GM12878 (cell line): ENCODE measurements around the gene KDSR. TPM values are rescaled to one million over a fixed set of nuclear protein-coding genes. Genes with fewer than 3 reads are reported as not detected.
A peak's percentile ranks its signal among the peaks of the same experiment; 100 is the strongest.

Experiments used
- ATAC-seq: fragments of 200-7000 bp; cut with Tn5 transposase; 3 replicates; pipeline ENCODE4 v1.9.1; 2020; ENCODE audit warnings: mild to moderate bottlenecking, moderate library complexity
- BruUV-seq: library from RNA; stranded (reverse); fragments of 400-500 nt; replicated peaks from 2 replicates; lab custom pipeline; 2021; lab: Mats Ljungman, UMichigan
- CTCF ChIA-PET: fragments of 300-600 bp; sonication (Branson Sonifier 250); formaldehyde crosslinking; extraction: SDS; loops from one replicate; lab custom pipeline; 2021; ENCODE audit warnings: inconsistent platforms; lab: Yijun Ruan, JAX
- POLR2A ChIA-PET: fragments of 350-600 bp; formaldehyde crosslinking; extraction: SDS; loops from one replicate; lab custom pipeline; 2021; ENCODE audit warnings: inconsistent platforms; lab: Charles Lee
- RAD21 ChIA-PET: fragments of 300-600 bp; sonication (Branson Sonifier 250); formaldehyde crosslinking; loops from one replicate; lab custom pipeline; 2023; ENCODE audit warnings: antibody characterized with exemption; ENCODE audit not compliant: unreplicated experiment; lab: Charles Lee
- SMC1A ChIA-PET: fragments of 300-600 bp; sonication (Branson Sonifier 250); formaldehyde crosslinking; loops from one replicate; lab custom pipeline; 2023; ENCODE audit not compliant: unreplicated experiment, uncharacterized antibody; lab: Charles Lee
- DNase-seq: peaks from one replicate; pipeline ENCODE4 v3.0.0-alpha.2; 2011; ENCODE audit warnings: low read depth, low spot score
- FAIRE-seq: peaks from 3 replicates; lab custom pipeline; 2011; peaks lifted over from hg19 to GRCh38; lab: Jason Lieb, UNC
- H2AFZ ChIP-seq: 2 replicates; pipeline ENCODE4 v1.6.0; 2011; ENCODE audit warnings: low read depth, low read length, control low read depth; ENCODE audit not compliant: control insufficient read depth
- H3K27ac ChIP-seq: 2 replicates; pipeline ENCODE4 v1.5.1; 2011; ENCODE audit warnings: control low read depth; ENCODE audit not compliant: control insufficient read depth, insufficient read depth
- H3K27me3 ChIP-seq, 2 experiments: replicated peaks in 1 of 2; 2 replicates each; pipeline versions ENCODE4 v1.6.0 to v1.6.1; 2011; ENCODE audit warnings: low read length in 1 of 2; ENCODE audit not compliant: control insufficient read depth in 2 of 2, insufficient read depth in 2 of 2
- H3K36me3 ChIP-seq, 2 experiments: 2 replicates each; pipeline ENCODE4 v1.5.1; 2011; ENCODE audit warnings: low read length in 1 of 2; ENCODE audit not compliant: control insufficient read depth in 2 of 2, insufficient read depth in 2 of 2
- H3K4me1 ChIP-seq: 2 replicates; pipeline ENCODE4 v1.6.1; 2011; ENCODE audit warnings: mild to moderate bottlenecking, low read length, moderate library complexity, mixed read lengths; ENCODE audit not compliant: control insufficient read depth, insufficient read depth
- H3K4me2 ChIP-seq: 2 replicates; pipeline ENCODE4 v1.6.0; 2011; ENCODE audit warnings: control low read depth; ENCODE audit not compliant: control insufficient read depth, insufficient read depth
- H3K4me3 ChIP-seq: fragments of 200-600 bp; sonication (generic); 2 replicates; pipeline ENCODE4 v1.5.1; 2016
- H3K79me2 ChIP-seq: 2 replicates; pipeline ENCODE4 v1.6.0; 2011; ENCODE audit warnings: low read length; ENCODE audit not compliant: control insufficient read depth, insufficient read depth
- H3K9ac ChIP-seq: 2 replicates; pipeline ENCODE4 v1.8.0; 2011; ENCODE audit warnings: low read length, control low read depth, mixed read lengths; ENCODE audit not compliant: control insufficient read depth, insufficient read depth
- H3K9me3 ChIP-seq: replicated peaks from 3 replicates; pipeline ENCODE4 v1.5.1; 2011; ENCODE audit warnings: mild to moderate bottlenecking, low read length; ENCODE audit not compliant: control insufficient read depth, insufficient read depth
- H4K20me1 ChIP-seq: 2 replicates; pipeline ENCODE4 v1.6.0; 2011; ENCODE audit not compliant: control insufficient read depth, insufficient read depth
- BHLHE40 ChIP-seq, 2 experiments: fragments of 450-650 bp in 1 of 2; IDR thresholded peaks; 2 replicates each; pipeline ENCODE4 v1.6.1; 2011 to 2017; ENCODE audit warnings: low read depth in 2 of 2, borderline replicate concordance in 1 of 2, improper control_type of control experiment in 1 of 2, low read length in 1 of 2, mild to moderate bottlenecking in 1 of 2
- CEBPB ChIP-seq, 2 experiments: fragments of 150-350 bp in 1 of 2; IDR thresholded peaks; 2 replicates each; pipeline ENCODE4 v1.6.1; 2012 to 2014; ENCODE audit warnings: low read depth in 2 of 2, low read length in 2 of 2, borderline replicate concordance in 1 of 2, inconsistent platforms in 1 of 2
- CREB1 ChIP-seq: IDR thresholded peaks from 2 replicates; pipeline ENCODE4 v1.6.1; 2012; ENCODE audit warnings: low read depth, mild to moderate bottlenecking, inconsistent platforms
- CREM ChIP-seq: IDR thresholded peaks from 2 replicates; pipeline ENCODE4 v1.6.1; 2014; ENCODE audit warnings: antibody characterized with exemption, low read depth
- DPF2 ChIP-seq: fragments of 450-650 bp; IDR thresholded peaks from 2 replicates; pipeline ENCODE4 v1.6.1; 2017; ENCODE audit warnings: mild to moderate bottlenecking
- EED ChIP-seq: sonication (generic); IDR thresholded peaks from 2 replicates; pipeline ENCODE4 v1.6.1; 2016; ENCODE audit warnings: antibody characterized with exemption, low read depth
- GATAD2B ChIP-seq: fragments of 450-650 bp; conservative IDR thresholded peaks from 2 replicates; pipeline ENCODE4 v1.6.1; 2017; ENCODE audit warnings: low read depth, mild to moderate bottlenecking, moderate library complexity
- IKZF1 ChIP-seq: fragments of 450-650 bp; conservative IDR thresholded peaks from 2 replicates; pipeline ENCODE4 v1.6.1; 2017; ENCODE audit warnings: antibody characterized with exemption, mild to moderate bottlenecking
- IKZF2 ChIP-seq, 2 experiments: fragments of 450-650 bp; IDR thresholded peaks; 2 replicates each; pipeline ENCODE4 v1.6.1; 2017; ENCODE audit warnings: mild to moderate bottlenecking in 2 of 2, moderate library complexity in 2 of 2
- MTA3 ChIP-seq: IDR thresholded peaks from 2 replicates; pipeline ENCODE4 v1.6.1; 2012; ENCODE audit warnings: low read length, inconsistent platforms, borderline replicate concordance
- NFYB ChIP-seq: IDR thresholded peaks from 2 replicates; pipeline ENCODE4 v1.6.1; 2011; ENCODE audit warnings: low read depth, mild to moderate bottlenecking, low read length, improper control_type of control experiment, moderate library complexity; ENCODE audit not compliant: insufficient read depth
- RAD21 ChIP-seq: IDR thresholded peaks from 2 replicates; pipeline ENCODE4 v1.6.1; 2011; ENCODE audit warnings: mild to moderate bottlenecking, low read depth, low read length, moderate library complexity; ENCODE audit not compliant: insufficient read depth
- RELB ChIP-seq: fragments of 450-650 bp; IDR thresholded peaks from 2 replicates; pipeline ENCODE4 v1.6.1; 2017; ENCODE audit warnings: low read depth, mild to moderate bottlenecking, moderate library complexity
- RUNX3 ChIP-seq: IDR thresholded peaks from 2 replicates; pipeline ENCODE4 v1.6.1; 2012; ENCODE audit warnings: low read length, inconsistent platforms
- SPI1 ChIP-seq: IDR thresholded peaks from 2 replicates; pipeline ENCODE4 v1.6.1; 2011; ENCODE audit warnings: low read depth, mild to moderate bottlenecking, low read length, moderate library complexity, borderline replicate concordance; ENCODE audit not compliant: insufficient read depth
- ZBTB4 ChIP-seq: fragments of 450-650 bp; formaldehyde crosslinking; IDR thresholded peaks from 2 replicates; pipeline ENCODE4 v1.4.0; 2022; ENCODE audit warnings: mild to moderate bottlenecking, moderate library complexity
- WGBS: methylation state at CpG from one replicate; pipeline ENCODE4 v1.1.6; 2016; ENCODE audit warnings: low lambda C conversion rate; ENCODE audit not compliant: insufficient replicate concordance, insufficient coverage; ENCODE audit errors: missing lambda C conversion rate; 5-methylcytosine and 5-hydroxymethylcytosine counted together
- in situ Hi-C: fragments of 300-500 bp; cut with MboI; formaldehyde crosslinking; loops from 9 replicates; pipeline ENCODE4 v1.14.3; 2018; ENCODE audit warnings: mixed read lengths
- intact Hi-C: fragments of 100-400 bp; cut with micrococcal nuclease; formaldehyde crosslinking; loops from one replicate; pipeline ENCODE4 v1.14.2; 2022; ENCODE audit not compliant: unreplicated experiment
- polyA plus RNA-seq, 11 experiments: library from polyadenylated mRNA; depleted of rRNA in 4 of 11; unstranded in 6 of 11; stranded (reverse) in 5 of 11; fragments of >200 nt; fragmentation: Nextera tagmentation in 4 of 11; fragmentation: Illumina TruSeq in 1 of 11; extraction: Ambion mirVana in 4 of 11; extraction: Trizol in 1 of 11; gene quantifications; 1 replicate in 1 of 11; 2 replicates in 10 of 11; pipeline versions ENCODE4 v1.2.1 to v1.2.3, GENCODE V29; 2011 to 2016; ENCODE audit warnings: inconsistent platforms in 2 of 11, missing spikeins in 2 of 11, low read depth in 1 of 11
- total RNA-seq, 4 experiments: library from RNA; depleted of rRNA in 3 of 4; stranded (reverse); fragments of >200 nt in 3 of 4; fragmentation: Illumina TruSeq in 1 of 4; extraction: Trizol in 1 of 4; gene quantifications; 2 replicates each; pipeline versions ENCODE4 v1.2.1 to v1.2.3, GENCODE V29; 2013 to 2021

Gene KDSR
- total and polyA plus RNA-seq, 10 of the 15 experiments (the other 5 are each of a cell fraction or from before 2014, with no cell fraction given): 5.2 to 25.9 (median 14.3) TPM

GRCh38 chr18:63292831-63293683, 73.9 kb downstream of the KDSR start:
- ATAC-seq (peak; percentile 82), DNase-seq (no peak), FAIRE-seq (peak; percentile 87)
- H4K20me1 ChIP-seq: no peaks in the 10 kb centered on the region
- H3K4me1 ChIP-seq: peaks cover 24% of the 10 kb centered on the region
- WGBS: 2% methylated on average over 11 of the region's 11 CpGs
- H3K36me3 ChIP-seq: peaks cover 11 to 18% of the 10 kb centered on the region in 2 experiments
- no peaks in the 10 kb centered on the region for H3K27me3 ChIP-seq
- no peaks in the 10 kb centered on the region for H3K9me3 ChIP-seq
- SMC1A ChIA-PET: interaction anchor here (0.6 to 4.5 kb wide), 18 partner anchors 9 to 173 kb away, joined by 3 to 25 read pairs (median 4); no protein-coding TSS in a partner anchor
- RAD21 ChIA-PET: interaction anchor here (0.7 to 2.6 kb wide), 14 partner anchors 8 to 154 kb away, joined by 3 to 27 read pairs (median 3); no protein-coding TSS in a partner anchor
- peak overlapping the region; percentile 61 for H3K4me2 ChIP-seq
- POLR2A ChIA-PET: interaction anchor here (0.7 to 2.8 kb wide), 9 partner anchors 9 to 130 kb away, joined by 3 to 12 read pairs (median 4); no protein-coding TSS in a partner anchor
- BruUV-seq: TSS peak; percentile 2
- peaks cover 88% of the 10 kb centered on the region for H3K79me2 ChIP-seq
- H3K4me3 ChIP-seq: peak overlapping the region; percentile 18; the same call in 1 of the 2 replicates
- peak overlapping the region; percentile 76 for H3K27ac ChIP-seq
- intact Hi-C loops: no loop called here
- H3K9ac ChIP-seq: 0 out of 2 replicates have a peak overlapping the region, but pooled peaks have one; percentile 3
- peak; percentile 24; the same call in 1 of the 2 replicates for TF ChIP-seq GATAD2B
- peak; percentile 39; the same call in 1 of the 2 replicates for TF ChIP-seq IKZF1
- peak in 1 of 2 experiments; percentile 43; a peak in 1 of 4 replicates for TF ChIP-seq BHLHE40 (IDR thresholded peaks at IDR 0.05; ENCODE audit: borderline replicate concordance in 1 of 2, low read depth in 2 of 2, low read length in 1 of 2)
- TF ChIP-seq CREB1: no peak
- peak in 1 of 2 experiments; percentile 30; a peak in 1 of 4 replicates for TF ChIP-seq CEBPB (IDR thresholded peaks at IDR 0.05; ENCODE audit: borderline replicate concordance in 1 of 2, low read depth in 2 of 2, low read length in 2 of 2)
- no peak for TF ChIP-seq ZBTB4 (CRISPR knock-in tag)
- peak; percentile 38; the same call in 1 of the 2 replicates for TF ChIP-seq RELB
- peak in 1 of 2 experiments; percentile 26; a peak in 1 of 4 replicates for TF ChIP-seq IKZF2 (IDR thresholded peaks at IDR 0.05)
- no peak for TF ChIP-seq MTA3
- peak; percentile 50 for TF ChIP-seq RUNX3
- no peak for TF ChIP-seq NFYB
- TF ChIP-seq SPI1: peak; percentile 4; the same call in 1 of the 2 replicates
- TF ChIP-seq DPF2: peak; percentile 30; the same call in 1 of the 2 replicates
- TF ChIP-seq EED: peak; percentile 6; the same call in 1 of the 2 replicates
- TF ChIP-seq CREM: 0 out of 2 replicates have a peak, but pooled peaks have one; percentile 21
- 0 out of 2 replicates have a peak, but pooled peaks have one; percentile 6 for TF ChIP-seq RAD21
- TF ChIP-seq, all 136 proteins: peak for 12
- H2AFZ ChIP-seq: peak overlapping the region; percentile 12; the same call in 1 of the 2 replicates
- in situ Hi-C loops: no loop called here
- CTCF ChIA-PET: interaction anchor here (1.0 to 2.3 kb wide), 5 partner anchors 8 to 161 kb away, joined by 3 to 13 read pairs (median 6); no protein-coding TSS in a partner anchor
